Uterus (tissue), 2 donors: Measurements from ENCODE around the gene COL27A1.
"Not testable (repeated sequence)": the region's sequence is repeated elsewhere in the genome, so short reads cannot be mapped to it uniquely, and the experiment has no call there.

Source experiments
- CTCF ChIP-seq, 4 experiments: fragments of 200-600 bp in 2 of 4; fragments of 450-650 bp in 2 of 4; sonication (generic) in 2 of 4; IDR thresholded peaks; one replicate each; pipeline ENCODE4 v1.5.1; 2016 to 2019; ENCODE audit warnings: antibody characterized with exemption in 4 of 4, mild to moderate bottlenecking in 2 of 4, moderate library complexity in 1 of 4
- POLR2A ChIP-seq, 2 donors: fragments of 450-650 bp; IDR thresholded peaks; one replicate each; pipeline ENCODE4 v1.6.1; 2016; ENCODE audit warnings: antibody characterized with exemption in 2 of 2, mild to moderate bottlenecking in 1 of 2, moderate library complexity in 1 of 2

GRCh38 chr9:114191402-114191801, 36.1 kb downstream of the COL27A1 start:
- not testable (repeated sequence) for TF ChIP-seq CTCF, POLR2A (IDR thresholded peaks at IDR 0.05)
